HG03571 (cell line): ENCODE results near the gene MROH8.
"Not testable (repeated sequence)": the region's sequence is repeated elsewhere in the genome, so short reads cannot be mapped to it uniquely, and the experiment has no call there.

Experiments used
- ATAC-seq: cut with Tn5 transposase; IDR thresholded peaks from one replicate; pipeline ENCODE4 v1.9.1; 2021; ENCODE audit not compliant: unreplicated experiment

MROH8 gene

DNA sequence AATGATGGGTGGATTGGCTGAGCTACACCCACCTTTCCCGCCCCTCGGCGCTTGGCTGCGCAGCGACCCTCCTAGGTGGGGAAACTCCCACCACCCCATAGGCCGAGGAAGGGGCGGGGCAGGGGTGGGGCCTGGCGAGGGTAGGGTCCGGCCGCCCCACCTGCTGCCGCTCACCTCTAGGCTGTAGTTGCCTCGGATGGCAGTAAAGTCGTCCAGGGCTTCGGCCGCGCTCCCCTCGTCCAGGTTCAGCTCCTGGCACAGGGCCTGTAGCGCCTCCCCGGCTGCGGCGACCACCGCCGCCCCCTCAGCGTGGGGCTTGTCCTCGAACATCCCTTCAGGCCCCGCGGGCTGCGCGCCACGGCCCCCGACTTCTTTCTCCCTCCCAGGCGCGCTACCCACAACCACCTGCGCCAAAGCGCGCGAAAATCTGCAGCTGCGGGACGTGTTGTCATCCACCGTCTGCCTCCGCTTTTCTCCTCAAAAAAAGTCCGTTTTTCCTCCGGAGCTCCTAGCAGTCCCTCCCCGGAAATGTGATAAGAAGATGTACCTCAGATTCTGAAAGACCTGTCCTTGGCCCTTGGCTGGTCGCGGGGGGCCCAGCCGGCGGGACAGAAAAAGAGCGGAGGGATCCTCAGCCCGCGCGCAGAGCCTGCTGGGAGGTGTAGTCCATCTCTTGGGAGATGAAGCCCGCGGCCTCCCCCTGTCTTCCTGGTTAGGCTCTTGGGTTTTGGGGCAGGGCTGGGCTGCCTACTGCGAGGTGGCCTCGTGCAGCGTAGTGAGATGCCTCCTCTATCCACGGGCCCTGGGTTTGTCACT is 83.5 kb downstream of the MROH8 start, which contains the start of gene RBL1:
RBL1 (minus strand) TSS at position 399 of the 816 bp plus-strand sequence; CDS start at position 330, 69 bp downstream.
- ATAC-seq = peak; percentile 68

DNA sequence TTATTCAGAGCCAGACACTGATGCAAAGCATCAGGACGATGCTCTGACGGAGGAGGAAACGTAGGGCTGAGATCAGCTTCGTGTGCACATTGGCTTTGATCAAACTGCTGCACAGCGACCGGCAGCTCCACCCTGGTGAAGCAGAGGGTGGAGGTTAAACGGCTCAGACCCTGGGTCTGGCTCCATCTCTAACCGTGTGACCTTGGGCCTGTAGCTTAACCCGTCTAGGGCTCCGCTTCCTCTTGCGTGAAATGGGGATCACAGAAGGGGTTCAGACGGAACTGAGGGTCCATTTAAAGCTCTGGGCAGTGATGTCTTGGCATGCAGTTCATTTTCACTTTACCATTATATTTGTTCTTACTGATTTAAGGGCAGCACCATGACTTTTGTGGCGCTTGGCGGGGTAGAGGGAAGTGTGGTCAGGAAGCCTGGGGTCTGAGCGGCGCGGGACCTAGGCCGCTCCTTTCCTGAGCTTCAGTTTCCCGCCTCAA is 84.2 kb downstream of the MROH8 start:
- no peak for ATAC-seq

DNA sequence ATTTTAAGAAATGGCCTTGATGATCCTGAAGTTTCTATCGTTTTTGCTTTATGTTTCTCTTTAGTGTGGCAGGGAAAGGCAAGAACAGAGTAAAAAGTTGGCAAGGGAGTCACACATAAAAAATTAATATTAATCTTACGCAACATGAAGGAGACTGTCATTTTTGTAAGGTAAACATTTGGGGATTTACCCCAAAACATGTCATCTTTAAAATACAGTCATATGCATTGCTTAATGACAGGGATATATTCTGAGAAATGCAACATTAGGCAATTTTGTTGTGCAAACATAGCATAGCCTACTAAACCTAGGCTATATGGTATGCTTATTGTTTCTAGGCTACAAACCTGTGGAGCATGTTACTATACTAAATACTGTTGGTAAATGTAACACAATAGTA is 88.9 kb downstream of the MROH8 start:
- ATAC-seq = no peak

DNA sequence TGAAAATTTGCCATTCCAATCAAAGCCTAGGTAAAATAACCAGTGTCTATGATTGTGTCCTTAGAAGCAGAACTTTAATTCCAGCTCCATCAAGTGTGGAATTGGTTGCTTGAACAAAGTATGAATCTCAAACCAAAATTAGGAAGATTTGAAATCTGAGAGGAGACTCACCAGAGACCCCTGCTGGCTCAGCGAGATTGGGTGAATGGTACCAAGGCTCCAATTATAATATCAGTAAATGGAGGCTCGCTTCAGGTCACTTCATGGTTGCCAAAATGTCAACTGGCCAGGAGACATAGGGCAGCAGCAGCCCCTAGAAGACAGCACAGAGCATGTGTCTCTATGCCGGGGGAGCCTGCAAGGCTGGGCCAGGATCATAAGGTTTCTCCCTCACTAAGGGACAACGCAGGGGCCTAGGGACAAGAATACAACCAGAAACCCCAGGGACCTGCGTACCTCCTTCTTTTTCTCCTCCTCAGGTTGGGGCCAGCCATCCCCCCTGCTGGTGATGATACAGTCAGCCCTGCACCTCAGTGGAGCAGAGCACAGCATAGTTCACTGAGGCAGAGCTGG is 97.5 kb downstream of the MROH8 start:
- ATAC-seq = no peak

DNA sequence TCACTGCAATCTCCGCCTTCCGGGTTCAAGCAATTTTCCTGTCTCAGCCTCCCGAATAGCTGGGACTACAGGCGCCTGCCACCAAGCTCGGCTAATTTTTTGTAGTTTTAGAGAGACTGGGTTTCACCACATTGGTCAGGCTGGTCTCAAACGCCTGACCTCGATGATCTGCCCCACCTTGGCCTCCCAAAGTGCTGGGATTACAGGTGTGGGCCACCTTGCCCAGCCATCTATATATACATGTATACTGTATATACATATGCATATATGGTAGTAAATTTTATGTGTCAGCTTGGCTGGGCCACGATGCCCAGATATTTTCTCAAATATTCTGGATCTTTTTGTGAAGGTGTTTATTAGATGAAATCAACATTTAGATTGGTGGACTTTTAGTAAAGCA is 102.3 kb downstream of the MROH8 start:
- no peak for ATAC-seq

DNA sequence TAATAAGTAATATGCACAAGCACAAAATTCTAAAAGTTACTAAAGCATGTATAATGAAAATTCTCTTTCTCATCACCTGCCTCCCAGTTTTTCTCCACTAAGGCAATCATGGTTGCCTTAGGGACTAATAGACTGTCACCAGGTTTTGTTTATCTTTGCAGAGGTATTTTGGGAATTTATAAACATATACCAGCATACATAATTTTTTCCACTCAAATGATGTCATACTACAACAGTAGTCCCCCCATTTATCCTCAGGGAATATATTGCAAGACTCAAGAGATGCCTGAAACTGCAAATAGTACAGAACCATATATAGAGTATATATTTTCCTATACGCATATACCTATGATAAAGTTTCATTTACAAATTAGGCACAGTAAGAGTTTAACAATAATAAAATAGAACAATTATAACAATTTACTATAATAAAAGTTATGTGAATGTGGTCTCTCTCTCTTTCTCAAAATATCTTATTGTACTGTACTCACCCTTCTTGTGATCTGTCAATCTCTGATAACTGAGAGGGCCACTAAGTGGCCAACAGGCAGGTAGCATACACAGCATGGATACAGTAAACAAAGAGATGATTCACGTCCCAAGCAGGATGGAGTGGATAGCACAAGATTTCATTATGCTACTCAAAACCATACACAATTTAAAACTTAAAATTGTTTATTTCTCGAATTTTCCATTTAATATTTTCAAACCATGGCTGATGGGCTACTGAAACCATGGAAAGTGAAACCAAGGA is 103.2 kb downstream of the MROH8 start:
- ATAC-seq = no peak

DNA sequence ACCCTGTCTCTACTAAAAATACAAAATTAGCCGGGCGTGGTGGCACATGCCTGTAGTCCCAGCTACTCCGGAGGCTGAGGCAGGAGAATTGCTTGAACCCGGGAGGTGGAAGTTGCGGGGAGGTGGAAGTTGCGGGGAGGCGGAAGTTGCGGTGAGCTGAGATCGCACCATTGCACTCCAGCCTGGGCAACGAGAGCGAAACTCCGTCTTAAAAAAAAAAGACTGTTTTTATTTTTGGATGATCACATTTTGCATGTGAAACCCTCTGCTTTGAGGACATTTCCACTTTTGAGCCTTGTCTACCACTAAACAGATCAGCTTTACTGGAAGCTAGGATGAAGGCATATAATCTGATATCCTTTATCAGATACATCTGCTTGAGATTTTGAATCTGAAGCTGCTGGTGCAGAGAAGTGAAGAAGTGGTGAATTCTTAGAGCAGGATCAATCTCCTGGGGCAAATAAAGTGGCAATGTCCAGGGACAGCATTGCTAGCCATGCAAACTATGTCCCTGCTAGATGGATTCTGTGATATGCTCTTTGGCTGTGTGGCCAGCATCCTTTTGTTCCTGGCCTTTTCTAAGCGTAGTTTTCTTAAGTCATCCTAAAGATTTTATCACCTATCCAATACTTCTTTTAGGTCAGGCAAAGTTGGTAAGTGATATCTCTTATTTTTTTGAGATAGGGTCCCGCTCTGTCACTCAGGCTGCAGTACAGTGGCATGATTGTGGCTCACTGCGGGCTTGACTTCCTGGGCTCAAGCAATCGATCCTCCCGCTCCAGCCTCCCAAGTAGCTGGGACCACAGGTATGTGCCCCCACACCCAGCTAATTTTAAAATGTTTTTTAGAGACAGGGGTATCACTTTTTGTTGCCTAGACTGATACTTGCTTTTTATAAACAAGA is 106.8 kb downstream of the MROH8 start:
- ATAC-seq = no peak

DNA sequence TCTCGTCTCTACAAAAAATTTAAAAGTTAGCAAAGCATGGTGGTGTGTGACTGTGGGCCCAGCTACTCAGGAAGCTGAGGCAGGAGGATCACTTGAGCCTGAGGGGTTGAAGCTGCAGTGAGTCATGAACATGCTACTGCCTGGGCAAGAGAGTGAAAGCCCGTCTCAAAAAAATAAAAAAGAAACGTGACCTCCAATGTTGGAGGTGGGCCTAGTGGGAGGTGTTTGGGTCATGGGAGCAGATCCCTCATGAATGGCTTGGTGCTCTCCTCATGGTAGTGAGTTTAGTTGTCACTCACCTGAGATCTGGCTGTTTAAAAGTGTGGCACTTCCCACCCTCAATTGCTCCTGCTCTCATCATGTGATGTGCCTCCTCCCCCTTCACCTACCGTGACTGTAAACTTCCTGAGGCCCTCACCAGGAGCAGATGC is 107.9 kb downstream of the MROH8 start:
- no peak for ATAC-seq

DNA sequence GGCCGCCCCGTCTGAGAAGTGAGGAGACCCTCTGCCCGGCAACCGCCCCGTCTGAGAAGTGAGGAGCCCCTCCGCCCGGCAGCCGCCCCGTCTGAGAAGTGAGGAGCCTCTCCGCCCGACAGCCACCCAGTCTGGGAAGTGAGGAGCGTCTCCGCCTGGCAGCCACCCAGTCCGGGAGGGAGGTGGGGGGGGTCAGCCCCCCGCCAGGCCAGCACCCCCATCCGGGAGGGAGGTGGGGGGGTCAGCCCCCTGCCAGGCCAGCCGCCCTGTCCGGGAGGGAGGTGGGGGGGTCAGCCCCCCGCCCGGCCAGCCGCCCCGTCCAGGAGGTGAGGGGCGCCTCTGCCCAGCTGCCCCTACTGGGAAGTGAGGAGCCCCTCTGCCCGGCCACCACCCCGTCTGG is 109.8 kb downstream of the MROH8 start:
- not testable (repeated sequence) for ATAC-seq

DNA sequence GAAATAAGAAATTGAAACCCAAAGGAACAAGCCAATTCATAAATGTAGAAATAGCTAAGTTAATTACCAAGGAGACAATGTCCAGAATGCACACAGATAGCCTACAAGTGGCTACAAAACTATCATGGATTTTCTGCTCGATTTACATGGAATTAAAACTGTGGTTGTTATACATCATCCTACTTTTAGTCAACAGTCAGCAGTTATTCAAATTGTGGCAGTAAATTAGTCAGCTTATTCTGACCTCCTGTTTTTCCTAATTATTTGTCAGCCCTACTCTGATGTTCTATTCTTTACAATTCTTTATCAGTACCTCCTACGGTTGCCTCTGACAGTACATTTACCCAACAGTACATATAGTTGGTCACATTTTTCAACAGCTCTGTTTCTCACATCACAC is 113.2 kb downstream of the MROH8 start:
- no peak for ATAC-seq

DNA sequence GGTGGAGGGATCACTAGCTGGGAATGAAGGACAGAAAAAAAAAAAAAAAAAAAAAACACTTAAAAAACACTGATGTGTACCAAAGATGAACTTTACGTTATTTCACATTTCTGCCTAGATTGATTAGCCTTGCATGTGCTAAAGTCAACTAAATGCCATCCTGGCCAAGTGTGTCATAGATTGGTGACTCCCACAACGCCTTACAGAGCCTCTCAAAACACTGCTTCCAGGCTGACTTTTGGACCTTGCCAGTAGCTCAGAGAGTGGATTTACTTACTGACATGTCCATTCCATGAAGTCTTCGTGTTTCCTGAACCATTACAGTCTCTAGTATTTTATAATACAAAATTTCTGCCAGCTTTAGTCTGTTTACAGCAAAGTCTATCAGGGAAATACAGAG is 124.1 kb downstream of the MROH8 start:
- no peak for ATAC-seq

DNA sequence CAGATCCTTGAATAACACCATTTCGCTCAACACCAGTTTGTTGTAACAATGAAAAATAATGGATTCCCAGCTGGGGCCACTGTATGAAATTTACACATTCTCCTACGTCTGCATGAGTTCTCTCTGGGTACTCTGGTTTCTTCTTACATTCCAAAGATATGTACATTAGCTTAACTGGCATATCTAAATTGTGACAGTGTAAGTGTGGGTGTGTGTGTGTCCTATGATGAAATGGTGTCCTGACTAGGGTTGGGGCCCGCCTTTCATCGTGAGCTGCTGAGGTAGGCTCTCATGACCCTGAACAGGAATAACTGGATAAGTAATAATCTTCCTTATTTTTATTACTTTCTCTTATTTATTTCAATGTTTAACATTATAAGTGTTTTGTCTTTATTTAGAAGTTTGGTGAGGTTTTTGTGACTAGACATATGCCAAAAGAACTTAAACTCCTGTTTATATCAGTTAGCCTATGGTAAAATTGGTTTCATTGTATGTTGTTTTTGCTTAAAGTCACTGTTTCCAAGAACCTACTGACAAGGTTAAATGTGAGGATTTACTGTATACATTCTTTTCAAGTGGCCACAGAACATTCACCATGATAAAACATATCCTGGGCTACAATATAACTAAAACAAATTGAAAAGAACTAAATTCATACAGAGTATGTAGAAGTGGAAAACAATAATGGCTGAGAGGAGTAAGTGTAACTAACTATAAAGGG is 126.0 kb downstream of the MROH8 start:
- ATAC-seq = no peak
